Measurements from ENCODE around the gene TSC22D1.

TSC22D1 gene

DNA sequence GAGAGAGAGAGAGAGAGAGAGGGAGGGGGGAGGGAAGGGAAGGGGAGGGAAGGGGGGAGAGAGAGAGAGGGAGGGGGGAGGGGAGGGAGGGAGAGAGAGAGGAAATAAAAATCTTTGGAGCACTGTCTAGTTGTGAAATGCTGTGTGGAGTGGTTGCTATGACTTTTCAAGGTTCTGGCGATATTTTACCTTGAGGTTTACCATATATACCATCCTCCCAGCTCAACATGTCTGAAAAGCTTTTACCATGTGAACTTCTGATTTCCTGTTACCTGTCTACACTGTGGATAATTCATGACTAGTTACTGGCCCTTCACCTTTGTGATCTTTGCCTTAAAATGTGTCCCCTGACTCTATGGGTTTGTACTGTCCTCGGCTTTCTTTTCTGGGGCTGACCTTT, 164.3 kb downstream of the TSC22D1 start:
- DNase-seq: no peak
- H3K36me3 Mint-ChIP-seq (ENCODE audit: low read depth): no peaks in the 10 kb centered on the region
- peaks cover 2% of the 10 kb centered on the region for H3K4me1 Mint-ChIP-seq (ENCODE audit: low read depth)
- H3K9me3 Mint-ChIP-seq: no peaks in the 10 kb centered on the region
- no peaks in the 10 kb centered on the region for H3K27me3 Mint-ChIP-seq
- H3K27ac Mint-ChIP-seq: no peak overlapping the region
- H3K4me3 Mint-ChIP-seq: no peak overlapping the region

DNA sequence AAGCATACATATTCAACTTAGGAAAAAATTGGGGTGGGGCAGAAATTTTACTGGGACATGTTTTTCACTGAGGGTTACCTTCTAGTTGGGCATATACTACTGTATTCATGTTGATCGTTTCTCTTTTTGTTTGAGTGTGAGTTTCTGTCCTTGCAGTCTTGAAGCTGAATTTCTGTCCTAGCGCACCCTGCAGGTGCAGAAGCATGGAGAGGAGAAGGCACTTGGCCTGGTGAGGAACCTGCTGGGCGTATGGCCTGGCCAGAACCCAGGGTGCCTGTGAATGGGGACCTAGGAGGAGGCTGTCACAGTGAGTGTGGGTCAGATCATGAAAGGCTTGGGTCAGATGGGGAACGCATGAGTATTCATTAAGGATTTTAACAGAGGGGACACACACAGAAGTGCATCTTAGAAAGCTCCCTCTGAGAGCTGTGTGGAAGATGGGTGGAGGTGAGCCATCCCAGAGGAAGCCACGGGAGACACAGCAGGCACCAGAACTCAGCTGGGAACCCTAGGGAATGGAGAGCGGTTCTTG, 165.7 kb downstream of the TSC22D1 start:
- DNase-seq: no peak
- Mint-ChIP-seq H3K27ac (no peak overlapping the region), H3K27me3 (no peaks in the 10 kb centered on the region), H3K9me3 (no peaks in the 10 kb centered on the region), H3K4me3 (no peak overlapping the region), H3K36me3 (ENCODE audit: low read depth) (no peaks in the 10 kb centered on the region), H3K4me1 (ENCODE audit: low read depth) (peaks cover 2% of the 10 kb centered on the region)

DNA sequence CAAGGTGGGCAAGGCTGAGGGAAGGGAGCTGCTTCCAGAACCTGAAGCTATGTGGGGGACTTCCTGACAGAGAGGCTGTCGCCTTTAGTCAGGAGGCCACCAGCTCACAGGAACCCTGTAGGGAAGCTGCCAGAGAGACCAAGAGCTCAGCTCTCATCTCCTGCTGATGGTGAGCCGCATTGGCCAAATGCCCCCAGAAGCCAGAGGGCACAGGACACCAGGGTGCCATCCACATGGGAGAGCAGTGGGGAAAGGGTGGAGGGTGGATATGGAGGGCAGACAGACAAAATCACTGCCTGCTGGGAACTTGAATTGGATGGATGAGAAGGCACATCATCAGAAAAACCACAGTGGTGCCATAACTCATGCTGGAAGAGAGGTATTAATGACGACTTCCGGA, 166.5 kb downstream of the TSC22D1 start:
- Mint-ChIP-seq H3K27ac (no peak overlapping the region), H3K9me3 (no peaks in the 10 kb centered on the region), H3K4me1 (ENCODE audit: low read depth) (peaks cover 2% of the 10 kb centered on the region), H3K27me3 (no peaks in the 10 kb centered on the region), H3K4me3 (no peak overlapping the region), H3K36me3 (ENCODE audit: low read depth) (no peaks in the 10 kb centered on the region)
- no peak for DNase-seq

DNA sequence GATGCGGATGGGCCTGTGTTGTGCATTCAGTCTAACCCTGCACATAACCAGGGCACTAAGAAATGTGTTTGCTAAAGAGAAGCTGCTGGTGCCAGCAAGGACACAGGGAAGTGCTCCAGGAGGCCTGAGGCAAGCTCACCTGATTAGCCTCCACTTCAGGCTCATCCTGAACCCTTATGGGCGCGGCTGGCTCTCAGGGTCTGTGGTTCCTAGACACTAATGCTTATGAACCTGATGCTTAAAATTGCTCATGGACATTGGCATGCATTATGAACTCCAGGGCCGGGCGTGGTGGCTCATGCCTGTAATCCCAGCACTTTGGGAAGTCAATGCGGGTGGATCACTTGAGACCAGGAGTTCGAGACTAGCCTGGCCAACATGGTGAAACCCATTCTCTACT, 168.2 kb downstream of the TSC22D1 start:
- no peak for DNase-seq
- Mint-ChIP-seq H3K36me3 (ENCODE audit: low read depth) (no peaks in the 10 kb centered on the region), H3K9me3 (no peaks in the 10 kb centered on the region), H3K4me3 (no peak overlapping the region), H3K4me1 (ENCODE audit: low read depth) (peaks cover 2% of the 10 kb centered on the region), H3K27ac (no peak overlapping the region), H3K27me3 (peaks cover 2% of the 10 kb centered on the region)

- no peak overlapping the region for H3K27ac Mint-ChIP-seq
- H3K27me3 Mint-ChIP-seq: peaks cover 2% of the 10 kb centered on the region
- no peaks in the 10 kb centered on the region for H3K36me3 Mint-ChIP-seq (ENCODE audit: low read depth)
- no peak for DNase-seq
- H3K4me1 Mint-ChIP-seq (ENCODE audit: low read depth): peaks cover 2% of the 10 kb centered on the region
- H3K4me3 Mint-ChIP-seq: no peak overlapping the region
- no peaks in the 10 kb centered on the region for H3K9me3 Mint-ChIP-seq
These were observed 168.8 kb downstream of the TSC22D1 start for GRCh38 chr13:44407379-44407778.

- Mint-ChIP-seq H3K27me3 (peaks cover 2% of the 10 kb centered on the region), H3K4me3 (no peak overlapping the region), H3K27ac (no peak overlapping the region), H3K9me3 (no peaks in the 10 kb centered on the region), H3K4me1 (ENCODE audit: low read depth) (no peaks in the 10 kb centered on the region), H3K36me3 (ENCODE audit: low read depth) (no peaks in the 10 kb centered on the region)
- DNase-seq: no peak
These were observed 169.5 kb downstream of the TSC22D1 start for GRCh38 chr13:44406617-44407016.

DNA sequence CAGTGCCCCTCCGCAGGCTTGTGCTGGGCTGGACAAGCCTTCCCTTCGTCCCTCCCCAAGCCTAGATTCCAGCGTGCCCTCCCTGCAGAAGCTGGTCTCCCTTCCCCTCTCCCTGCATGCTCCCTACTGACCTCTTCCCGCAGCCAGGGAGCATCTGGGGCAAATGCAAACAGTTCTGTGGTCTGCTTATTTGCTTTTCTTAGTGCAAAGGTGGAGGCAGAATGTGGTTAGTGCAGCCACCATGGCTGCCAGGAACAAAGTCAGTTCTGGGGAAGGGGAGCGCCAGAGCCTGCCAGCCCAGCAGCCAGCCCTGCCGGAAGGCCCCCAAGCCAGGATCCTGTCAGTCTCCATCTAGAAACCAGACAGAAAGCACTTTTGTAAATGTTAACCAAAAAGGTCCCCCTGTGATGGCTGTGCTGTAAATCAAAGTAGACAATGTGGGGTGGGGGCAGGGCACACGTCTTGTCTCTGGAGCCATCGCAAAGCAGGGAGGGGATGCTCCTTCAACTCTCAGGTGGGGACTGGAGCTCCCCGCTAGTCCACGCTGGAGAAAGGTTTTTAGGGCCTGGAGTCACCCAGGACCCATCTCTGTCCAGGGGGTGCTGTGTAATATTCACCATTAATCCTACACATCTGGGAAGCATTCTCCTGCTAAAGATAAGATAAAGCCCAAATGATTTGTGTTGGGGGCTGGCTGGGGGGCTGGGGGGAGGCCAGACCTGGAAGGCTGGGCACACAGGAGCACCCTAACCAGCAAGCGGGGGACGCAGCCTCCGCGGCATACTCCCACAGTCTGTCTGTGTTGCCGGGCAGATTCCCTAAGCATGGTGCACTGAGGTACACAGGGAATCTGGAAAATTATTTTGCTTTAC, 171.6 kb downstream of the TSC22D1 start:
- peaks cover 2% of the 10 kb centered on the region for H3K27me3 Mint-ChIP-seq
- no peak for DNase-seq
- H3K4me1 Mint-ChIP-seq (ENCODE audit: low read depth): no peaks in the 10 kb centered on the region
- H3K4me3 Mint-ChIP-seq: no peak overlapping the region
- no peaks in the 10 kb centered on the region for H3K36me3 Mint-ChIP-seq (ENCODE audit: low read depth)
- no peak overlapping the region for H3K27ac Mint-ChIP-seq
- H3K9me3 Mint-ChIP-seq: no peaks in the 10 kb centered on the region

- Mint-ChIP-seq H3K4me3 (no peak overlapping the region), H3K27me3 (peaks cover 2% of the 10 kb centered on the region), H3K36me3 (ENCODE audit: low read depth) (no peaks in the 10 kb centered on the region), H3K9me3 (no peaks in the 10 kb centered on the region), H3K4me1 (ENCODE audit: low read depth) (no peaks in the 10 kb centered on the region), H3K27ac (no peak overlapping the region)
- DNase-seq: no peak
These were observed 172.6 kb downstream of the TSC22D1 start for GRCh38 chr13:44403461-44404056.

- DNase-seq: no peak
- H3K27ac Mint-ChIP-seq: no peak overlapping the region
- H3K4me1 Mint-ChIP-seq (ENCODE audit: low read depth): no peaks in the 10 kb centered on the region
- no peaks in the 10 kb centered on the region for H3K36me3 Mint-ChIP-seq (ENCODE audit: low read depth)
- H3K9me3 Mint-ChIP-seq: no peaks in the 10 kb centered on the region
- H3K4me3 Mint-ChIP-seq: no peak overlapping the region
- H3K27me3 Mint-ChIP-seq: peaks cover 2% of the 10 kb centered on the region
These were observed 173.2 kb downstream of the TSC22D1 start for GRCh38 chr13:44402899-44403445.

GRCh38 chr13:44401577-44401976, 174.6 kb downstream of the TSC22D1 start:
- H3K9me3 Mint-ChIP-seq: no peaks in the 10 kb centered on the region
- H3K27ac Mint-ChIP-seq: no peak overlapping the region
- no peaks in the 10 kb centered on the region for H3K36me3 Mint-ChIP-seq (ENCODE audit: low read depth)
- no peak for DNase-seq
- H3K4me1 Mint-ChIP-seq (ENCODE audit: low read depth): no peaks in the 10 kb centered on the region
- peaks cover 2% of the 10 kb centered on the region for H3K27me3 Mint-ChIP-seq
- H3K4me3 Mint-ChIP-seq: no peak overlapping the region

DNA sequence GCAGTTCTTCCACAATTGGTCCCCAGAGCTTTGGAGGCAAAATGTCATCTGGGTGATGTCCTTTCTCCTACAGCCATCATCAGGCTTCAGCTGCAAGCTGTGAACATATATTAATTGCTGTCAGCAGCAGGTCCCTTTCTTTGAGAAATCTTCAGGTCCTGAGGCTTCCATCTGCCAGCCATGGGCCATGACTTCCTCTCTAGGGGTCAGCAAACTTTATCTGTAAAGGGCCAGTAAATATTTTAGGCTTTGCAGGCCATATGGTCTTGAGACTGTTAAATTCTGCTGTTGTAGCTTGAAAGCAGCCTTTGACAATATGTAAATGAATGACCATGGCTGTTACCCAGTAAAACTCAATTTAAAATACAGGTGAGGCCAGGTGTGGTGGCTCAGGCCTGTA, 175.4 kb downstream of the TSC22D1 start:
- Mint-ChIP-seq H3K9me3 (no peaks in the 10 kb centered on the region), H3K27me3 (peaks cover 2% of the 10 kb centered on the region), H3K36me3 (ENCODE audit: low read depth) (no peaks in the 10 kb centered on the region), H3K4me1 (ENCODE audit: low read depth) (no peaks in the 10 kb centered on the region), H3K4me3 (no peak overlapping the region), H3K27ac (no peak overlapping the region)
- DNase-seq: no peak

DNA sequence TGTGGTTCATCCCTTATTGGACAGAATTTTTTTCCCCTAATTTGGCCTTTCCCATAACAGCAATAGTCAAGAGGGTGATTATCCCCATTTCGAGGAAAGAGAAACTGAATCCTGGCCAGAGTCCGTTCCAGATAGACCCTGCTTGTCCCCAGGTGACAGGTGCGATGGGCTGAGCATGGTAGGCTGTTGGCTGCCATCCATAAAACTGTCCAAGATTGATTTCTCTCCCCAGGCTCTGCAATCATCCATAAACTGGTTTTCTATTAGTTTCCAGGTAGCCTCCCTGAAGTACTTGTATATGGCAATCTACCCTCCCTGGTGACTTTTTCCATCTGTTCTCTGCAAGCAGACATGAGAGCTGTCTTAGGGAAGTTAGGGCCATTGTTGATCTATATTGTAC, 177.1 kb downstream of the TSC22D1 start:
- Mint-ChIP-seq H3K4me3 (no peak overlapping the region), H3K9me3 (no peaks in the 10 kb centered on the region), H3K36me3 (ENCODE audit: low read depth) (no peaks in the 10 kb centered on the region), H3K27me3 (peaks cover 2% of the 10 kb centered on the region), H3K27ac (no peak overlapping the region), H3K4me1 (ENCODE audit: low read depth) (no peaks in the 10 kb centered on the region)
- DNase-seq: no peak

DNA sequence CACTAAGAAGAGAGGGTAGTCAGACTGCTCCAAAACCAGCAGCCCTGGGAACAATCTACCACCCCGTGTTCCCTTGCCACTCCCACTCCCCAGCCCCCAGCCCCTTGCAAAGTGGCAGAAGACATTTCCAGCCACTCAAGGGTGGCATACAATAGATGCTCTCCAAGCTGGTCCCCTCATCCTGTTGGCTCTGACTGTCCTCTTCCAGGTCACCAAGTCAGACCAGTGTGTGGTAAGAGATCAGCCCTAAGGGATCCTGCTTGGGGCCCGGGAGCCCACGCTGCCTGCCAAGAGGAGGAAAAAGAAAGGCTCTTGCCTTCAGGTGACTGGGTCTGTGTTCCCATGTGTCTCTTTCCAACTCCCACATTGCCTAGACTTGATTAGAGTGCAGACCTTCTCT, 177.5 kb downstream of the TSC22D1 start:
- no peak overlapping the region for H3K4me3 Mint-ChIP-seq
- H3K36me3 Mint-ChIP-seq (ENCODE audit: low read depth): no peaks in the 10 kb centered on the region
- no peak for DNase-seq
- H3K27ac Mint-ChIP-seq: no peak overlapping the region
- H3K9me3 Mint-ChIP-seq: no peaks in the 10 kb centered on the region
- H3K27me3 Mint-ChIP-seq: peaks cover 2% of the 10 kb centered on the region
- no peaks in the 10 kb centered on the region for H3K4me1 Mint-ChIP-seq (ENCODE audit: low read depth)

GRCh38 chr13:44397766-44398223, 178.3 kb downstream of the TSC22D1 start:
- Mint-ChIP-seq H3K4me3 (no peak overlapping the region), H3K36me3 (ENCODE audit: low read depth) (no peaks in the 10 kb centered on the region), H3K9me3 (no peaks in the 10 kb centered on the region), H3K4me1 (ENCODE audit: low read depth) (no peaks in the 10 kb centered on the region), H3K27ac (no peak overlapping the region), H3K27me3 (no peaks in the 10 kb centered on the region)
- DNase-seq: no peak

Data from activated T-cell treated with anti-CD3 and anti-CD28 coated beads, Interleukin-2, amount 50 U/mL, for 24 hours (primary cell).